H9 (cell line): ENCODE data around the gene CRY2. TPM values are rescaled to one million over a fixed set of nuclear protein-coding genes. Genes with fewer than 3 reads are reported as not detected.

Experiments
- DNase-seq: peaks from one replicate; pipeline ENCODE4 v3.0.0-alpha.2; 2017
- H2AFZ ChIP-seq: one replicate; pipeline ENCODE4 v1.6.1; 2013; ENCODE audit warnings: mild to moderate bottlenecking, low read length, control low read depth, moderate library complexity
- H2AK5ac ChIP-seq: 2 replicates; pipeline ENCODE4 v1.6.1; 2013; ENCODE audit warnings: low read length, control low read depth, mixed read lengths; ENCODE audit not compliant: insufficient read length
- H2BK120ac ChIP-seq: one replicate; pipeline ENCODE4 v1.6.1; 2013; ENCODE audit warnings: low read depth, mild to moderate bottlenecking, low read length, control low read depth, inconsistent platforms; ENCODE audit not compliant: poor library complexity, severe bottlenecking
- H2BK12ac ChIP-seq: 2 replicates; pipeline ENCODE4 v1.6.1; 2013; ENCODE audit warnings: low read length, control low read depth, mixed read lengths, low read depth; ENCODE audit not compliant: insufficient read length
- H2BK15ac ChIP-seq: 2 replicates; pipeline ENCODE4 v1.6.1; 2013; ENCODE audit warnings: low read depth, low read length, control low read depth
- H2BK20ac ChIP-seq: one replicate; pipeline ENCODE4 v1.6.1; 2013; ENCODE audit warnings: low read depth, mild to moderate bottlenecking, low read length, control low read depth, inconsistent platforms; ENCODE audit not compliant: poor library complexity, severe bottlenecking
- H2BK5ac ChIP-seq: 2 replicates; pipeline ENCODE4 v1.6.1; 2013; ENCODE audit warnings: low read length, control low read depth, mixed read lengths; ENCODE audit not compliant: insufficient read length
- H3K14ac ChIP-seq: 2 replicates; pipeline ENCODE4 v1.6.1; 2013; ENCODE audit warnings: low read length, control low read depth; ENCODE audit not compliant: insufficient read depth
- H3K18ac ChIP-seq: 2 replicates; pipeline ENCODE4 v1.6.1; 2013; ENCODE audit warnings: low read depth, mild to moderate bottlenecking, mixed read lengths, low read length, control low read depth; ENCODE audit not compliant: insufficient read length
- H3K23ac ChIP-seq: 2 replicates; pipeline ENCODE4 v1.6.1; 2013; ENCODE audit warnings: low read length, control low read depth, mixed read lengths, low read depth; ENCODE audit not compliant: insufficient read length
- H3K23me2 ChIP-seq: 2 replicates; pipeline ENCODE4 v1.6.1; 2013; ENCODE audit warnings: low read depth, mild to moderate bottlenecking, mixed read lengths, low read length, control low read depth; ENCODE audit not compliant: insufficient read length, poor library complexity, severe bottlenecking
- H3K27ac ChIP-seq: 2 replicates; pipeline ENCODE4 v1.5.1; 2013; ENCODE audit warnings: low read length, control low read depth, mixed read lengths, low read depth; ENCODE audit not compliant: insufficient read length
- H3K27me3 ChIP-seq: 2 replicates; pipeline ENCODE4 v1.6.1; 2013; ENCODE audit warnings: low read length, control low read depth, inconsistent platforms; ENCODE audit not compliant: insufficient read depth
- H3K4ac ChIP-seq: 2 replicates; pipeline ENCODE4 v1.6.1; 2013; ENCODE audit warnings: low read depth, mild to moderate bottlenecking, control low read depth, inconsistent platforms, low read length, moderate library complexity
- H3K4me1 ChIP-seq: 2 replicates; pipeline ENCODE4 v1.6.1; 2013; ENCODE audit warnings: low read length, control low read depth, inconsistent platforms; ENCODE audit not compliant: insufficient read depth
- H3K4me2 ChIP-seq: 2 replicates; pipeline ENCODE4 v1.6.1; 2013; ENCODE audit warnings: low read length, control low read depth, mixed read lengths; ENCODE audit not compliant: insufficient read length, insufficient read depth
- H3K56ac ChIP-seq: 2 replicates; pipeline ENCODE4 v1.6.1; 2013; ENCODE audit warnings: low read depth, mild to moderate bottlenecking, mixed read lengths, low read length, control low read depth; ENCODE audit not compliant: insufficient read length
- H3K79me1 ChIP-seq: 2 replicates; pipeline ENCODE4 v1.6.1; 2013; ENCODE audit warnings: low read depth, mild to moderate bottlenecking, moderate library complexity, low read length, control low read depth, inconsistent platforms; ENCODE audit not compliant: insufficient read depth, poor library complexity, severe bottlenecking
- H3K79me2 ChIP-seq: 2 replicates; pipeline ENCODE4 v1.6.1; 2013; ENCODE audit warnings: low read length, control low read depth, inconsistent platforms; ENCODE audit not compliant: insufficient read depth
- H3K9ac ChIP-seq: 2 replicates; pipeline ENCODE4 v1.6.1; 2013; ENCODE audit warnings: low read length, control low read depth, mixed read lengths; ENCODE audit not compliant: insufficient read length; ENCODE audit errors: extremely low read depth
- H3K9me3 ChIP-seq: one replicate; pipeline ENCODE4 v1.6.1; 2013; ENCODE audit warnings: low read depth, low read length, inconsistent platforms; ENCODE audit not compliant: control insufficient read depth
- H3T11ph ChIP-seq: one replicate; pipeline ENCODE4 v1.6.1; 2013; ENCODE audit warnings: mild to moderate bottlenecking, low read length, control low read depth, inconsistent platforms
- H4K20me1 ChIP-seq: one replicate; pipeline ENCODE4 v1.6.1; 2013; ENCODE audit not compliant: control insufficient read depth, insufficient read length, insufficient read depth
- H4K5ac ChIP-seq: 2 replicates; pipeline ENCODE4 v1.6.1; 2013; ENCODE audit warnings: low read depth, mild to moderate bottlenecking, mixed read lengths, low read length, control low read depth; ENCODE audit not compliant: insufficient read length
- H4K8ac ChIP-seq: replicated peaks from 2 replicates; pipeline ENCODE4 v1.6.1; 2013; ENCODE audit warnings: low read length, control low read depth, mixed read lengths, low read depth; ENCODE audit not compliant: insufficient read length
- H4K91ac ChIP-seq: 2 replicates; pipeline ENCODE4 v1.6.1; 2013; ENCODE audit warnings: low read depth, mild to moderate bottlenecking, moderate library complexity, mixed read lengths, low read length, control low read depth; ENCODE audit not compliant: insufficient read length
- H3K27ac Mint-ChIP-seq, 3 experiments: 2 replicates in 2 of 3; 3 replicates in 1 of 3; pipeline ENCODE4 v1.8.0; 2020 to 2021; ENCODE audit warnings: mixed read lengths in 3 of 3, mild to moderate bottlenecking in 1 of 3, moderate library complexity in 1 of 3
- H3K27me3 Mint-ChIP-seq: 2 replicates; pipeline ENCODE4 v1.8.0; 2021; ENCODE audit warnings: low read depth, mild to moderate bottlenecking, moderate library complexity, mixed read lengths
- H3K36me3 Mint-ChIP-seq, 3 experiments: 2 replicates in 2 of 3; 3 replicates in 1 of 3; pipeline ENCODE4 v1.8.0; 2020 to 2021; ENCODE audit warnings: low read depth in 3 of 3, mixed read lengths in 3 of 3; ENCODE audit not compliant: insufficient read depth in 1 of 3
- H3K4me1 Mint-ChIP-seq, 2 experiments: 2 replicates each; pipeline ENCODE4 v1.8.0; 2020; ENCODE audit warnings: mixed read lengths in 2 of 2
- H3K4me3 Mint-ChIP-seq, 2 experiments: 2 replicates in 1 of 2; 3 replicates in 1 of 2; pipeline ENCODE4 v1.8.0; 2020 to 2021; ENCODE audit warnings: mild to moderate bottlenecking in 2 of 2, mixed read lengths in 2 of 2, moderate library complexity in 1 of 2
- H3K9me3 Mint-ChIP-seq, 2 experiments: 2 replicates in 1 of 2; 3 replicates in 1 of 2; pipeline ENCODE4 v1.8.0; 2020; ENCODE audit warnings: mild to moderate bottlenecking in 2 of 2, mixed read lengths in 2 of 2, moderate library complexity in 1 of 2
- CTCF ChIP-seq: fragments of 200-600 bp; sonication (generic); conservative IDR thresholded peaks from 3 replicates; pipeline ENCODE4 v1.8.0; 2021; ENCODE audit warnings: antibody characterized with exemption, mild to moderate bottlenecking
- WGBS: extraction: QIAGEN DNeasy Blood & Tissue Kit; methylation state at CpG from one replicate; pipeline ENCODE4 v1.1.7; 2013; ENCODE audit warnings: missing lambda C conversion rate, low lambda C conversion rate, mixed read lengths; ENCODE audit not compliant: insufficient read length; ENCODE audit errors: extremely low coverage; 5-methylcytosine and 5-hydroxymethylcytosine counted together
- total RNA-seq: library from RNA; stranded (reverse); gene quantifications from 2 replicates; pipeline ENCODE4 v1.2.1, GENCODE V29; 2021

The CRY2 gene
- total RNA-seq, 1 experiment from 2014 or later: 14.4 TPM

GRCh38 chr11:45930951-45931570 lies 83.8 kb downstream of the CRY2 start:
- H3K27me3 Mint-ChIP-seq: no peaks in the 10 kb centered on the region

More at GRCh38 chr11:45930951-45931570, 83.8 kb downstream of the CRY2 start:
- Histone ChIP-seq H3K9ac (no peak overlapping the region), H3K23me2 (no peaks in the 10 kb centered on the region), H3K27me3 (no peaks in the 10 kb centered on the region), H4K8ac (no peak overlapping the region), H2BK120ac (no peak overlapping the region), H4K5ac (no peak overlapping the region), H4K20me1 (no peaks in the 10 kb centered on the region), H3K18ac (no peak overlapping the region), H3K4ac (no peak overlapping the region), H3K14ac (no peak overlapping the region), H3K27ac (no peak overlapping the region), H3K23ac (no peak overlapping the region), H3K79me2 (no peaks in the 10 kb centered on the region), H2BK12ac (no peak overlapping the region), H2AFZ (no peak overlapping the region), H2BK15ac (no peak overlapping the region), H3K56ac (no peak overlapping the region), H3T11ph (no peak overlapping the region), H2BK20ac (no peak overlapping the region), H4K91ac (no peak overlapping the region), H2AK5ac (no peak overlapping the region), H3K4me2 (no peak overlapping the region), H3K9me3 (no peaks in the 10 kb centered on the region), H3K4me1 (no peaks in the 10 kb centered on the region), H3K79me1 (no peaks in the 10 kb centered on the region), H2BK5ac (no peak overlapping the region)
- Mint-ChIP-seq H3K27ac (peak overlapping the region in 2 of 3 experiments; percentile 39 to 56; a peak in 3 of 7 replicates), H3K9me3 (no peaks in the 10 kb centered on the region), H3K4me1 (peaks cover 5 to 11% of the 10 kb centered on the region in 2 experiments; a peak in 1 of 4 replicates), H3K4me3 (no peak overlapping the region), H3K36me3 (peaks cover 12 to 64% (median 63%) of the 10 kb centered on the region in 3 experiments)
- no peak for DNase-seq
- TF ChIP-seq CTCF: no peak
- WGBS: no CpG with 5 or more reads among the region's 8 CpGs
